HUES6 (cell line): Measurements from ENCODE around the gene SLC19A1.

Experiments used
- H3K27ac ChIP-seq: 2 replicates; pipeline ENCODE4 v1.7.0; 2013; ENCODE audit warnings: low read depth, mild to moderate bottlenecking, low read length, inconsistent platforms
- H3K27me3 ChIP-seq: 2 replicates; pipeline ENCODE4 v1.6.1; 2013; ENCODE audit warnings: low read length; ENCODE audit not compliant: control insufficient read depth, insufficient read depth
- H3K36me3 ChIP-seq: 2 replicates; pipeline ENCODE4 v1.6.1; 2013; ENCODE audit warnings: low read length; ENCODE audit not compliant: control insufficient read depth, insufficient read depth
- H3K4me1 ChIP-seq: 2 replicates; pipeline ENCODE4 v1.6.1; 2013; ENCODE audit warnings: low read length; ENCODE audit not compliant: control insufficient read depth, insufficient read depth
- H3K4me3 ChIP-seq: 2 replicates; pipeline ENCODE4 v1.5.1; 2013; ENCODE audit warnings: low read depth, low read length
- H3K9ac ChIP-seq: one replicate; pipeline ENCODE4 v1.6.1; 2013; ENCODE audit warnings: mild to moderate bottlenecking, low read length
- H3K9me3 ChIP-seq: 2 replicates; pipeline ENCODE4 v1.6.1; 2013; ENCODE audit warnings: low read depth, low read length; ENCODE audit not compliant: control insufficient read depth, insufficient read depth

Gene SLC19A1

DNA sequence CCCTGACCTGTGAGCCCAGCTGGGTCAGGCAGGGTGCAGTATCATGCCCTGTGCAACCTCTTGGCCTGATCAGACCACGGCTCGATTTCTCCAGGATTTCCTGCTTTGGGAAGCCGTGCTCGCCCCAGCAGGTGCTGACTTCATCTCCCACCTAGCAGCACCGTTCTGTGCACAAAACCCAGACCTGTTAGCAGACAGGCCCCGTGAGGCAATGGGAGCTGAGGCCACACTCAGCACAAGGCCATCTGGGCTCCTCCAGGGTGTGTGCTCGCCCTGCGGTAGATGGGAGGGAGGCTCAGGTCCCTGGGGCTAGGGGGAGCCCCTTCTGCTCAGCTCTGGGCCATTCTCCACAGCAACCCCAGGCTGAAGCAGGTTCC lies 29.6 kb downstream of the SLC19A1 start:
- Histone ChIP-seq H3K4me3 (no peak overlapping the region), H3K27ac (no peak overlapping the region), H3K4me1 (no peaks in the 10 kb centered on the region), H3K9me3 (no peaks in the 10 kb centered on the region), H3K36me3 (peaks cover 66% of the 10 kb centered on the region), H3K9ac (no peak overlapping the region), H3K27me3 (no peaks in the 10 kb centered on the region)

DNA sequence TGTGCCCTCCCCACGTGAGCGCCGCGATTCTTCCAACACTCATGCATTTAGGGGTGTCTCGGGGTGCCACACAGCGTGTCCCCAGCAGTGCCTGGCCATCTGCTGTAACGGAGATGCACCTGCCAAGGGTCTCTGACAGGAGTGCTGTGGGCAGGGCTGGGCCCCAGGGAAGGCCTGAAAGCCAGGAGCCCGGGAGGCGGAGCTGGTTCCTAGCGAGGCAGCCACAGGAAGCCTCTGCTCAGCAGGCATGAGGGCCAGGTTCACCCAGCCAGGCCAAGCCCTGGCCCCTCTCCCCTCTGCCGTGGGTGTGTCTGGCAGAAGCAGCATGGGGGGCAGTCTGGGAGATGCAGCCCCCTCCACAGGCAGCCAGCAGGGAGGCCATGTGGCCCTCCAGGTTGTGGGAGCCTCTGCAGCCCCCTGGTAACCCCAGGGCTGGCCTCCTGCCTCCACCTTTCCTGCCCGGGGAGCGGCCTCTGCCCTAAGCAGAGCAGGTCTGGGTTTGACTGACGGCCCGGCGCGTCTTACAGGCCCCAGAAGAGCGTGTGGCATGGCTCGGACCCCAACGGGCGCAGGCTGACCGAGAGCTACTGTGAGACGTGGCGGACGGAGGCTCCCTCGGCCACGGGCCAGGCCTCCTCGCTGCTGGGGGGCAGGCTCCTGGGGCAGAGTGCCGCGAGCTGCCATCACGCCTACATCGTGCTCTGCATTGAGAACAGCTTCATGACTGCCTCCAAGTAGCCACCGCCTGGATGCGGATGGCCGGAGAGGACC lies 30.4 kb downstream of the SLC19A1 start:
- Histone ChIP-seq H3K27me3 (no peaks in the 10 kb centered on the region), H3K27ac (no peak overlapping the region), H3K36me3 (peaks cover 67% of the 10 kb centered on the region), H3K9me3 (no peaks in the 10 kb centered on the region), H3K4me3 (no peak overlapping the region), H3K9ac (no peak overlapping the region), H3K4me1 (no peaks in the 10 kb centered on the region)

DNA sequence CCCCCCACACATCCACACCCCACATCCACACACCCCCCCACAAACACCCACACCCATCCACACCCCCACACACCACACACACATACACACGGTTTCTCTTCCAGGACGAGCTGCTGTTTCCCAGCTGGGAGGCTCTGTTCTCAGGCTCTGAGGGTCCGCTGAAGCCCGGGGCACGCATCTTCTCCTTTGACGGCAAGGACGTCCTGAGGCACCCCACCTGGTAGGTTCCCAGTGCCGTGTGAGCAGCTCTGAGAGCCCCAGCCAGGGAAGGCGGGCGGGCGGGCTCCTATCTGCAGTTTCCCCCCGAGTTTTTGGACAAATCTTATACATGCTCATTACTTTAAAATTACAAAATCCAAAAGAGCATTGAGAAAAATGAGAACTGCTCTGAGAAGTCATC lies 31.2 kb downstream of the SLC19A1 start:
- no peak overlapping the region for H3K27ac ChIP-seq
- H3K27me3 ChIP-seq: no peaks in the 10 kb centered on the region
- no peak overlapping the region for H3K9ac ChIP-seq
- no peaks in the 10 kb centered on the region for H3K9me3 ChIP-seq
- H3K36me3 ChIP-seq: peaks cover 68% of the 10 kb centered on the region
- H3K4me1 ChIP-seq: no peaks in the 10 kb centered on the region
- no peak overlapping the region for H3K4me3 ChIP-seq

DNA sequence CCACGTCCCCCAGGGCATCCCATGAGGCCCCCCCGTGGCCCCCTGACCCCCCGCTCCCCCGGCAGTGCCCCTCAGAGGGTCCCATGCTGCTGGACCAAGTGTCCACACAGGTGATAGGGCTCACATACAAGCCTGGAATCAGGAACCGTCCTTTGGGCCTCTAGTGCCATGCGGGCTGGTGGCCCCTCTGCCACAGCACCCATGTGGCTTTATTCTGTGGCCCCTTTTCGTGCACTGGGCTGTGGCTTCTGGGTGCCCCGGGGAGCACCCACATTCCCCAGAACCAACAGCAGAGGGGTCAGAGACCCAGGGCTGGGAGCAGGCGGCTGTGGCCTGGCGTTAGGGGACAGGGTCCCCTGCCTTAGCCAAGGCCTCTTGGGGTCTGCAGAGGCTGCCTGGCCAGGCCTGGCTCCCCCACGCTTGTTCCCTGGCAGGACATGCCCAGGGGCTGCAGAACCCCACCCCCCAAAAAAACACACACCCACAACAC lies 31.7 kb downstream of the SLC19A1 start:
- H3K36me3 ChIP-seq: peaks cover 70% of the 10 kb centered on the region
- no peak overlapping the region for H3K9ac ChIP-seq
- no peaks in the 10 kb centered on the region for H3K4me1 ChIP-seq
- H3K27me3 ChIP-seq: no peaks in the 10 kb centered on the region
- H3K4me3 ChIP-seq: no peak overlapping the region
- no peak overlapping the region for H3K27ac ChIP-seq
- H3K9me3 ChIP-seq: no peaks in the 10 kb centered on the region

DNA sequence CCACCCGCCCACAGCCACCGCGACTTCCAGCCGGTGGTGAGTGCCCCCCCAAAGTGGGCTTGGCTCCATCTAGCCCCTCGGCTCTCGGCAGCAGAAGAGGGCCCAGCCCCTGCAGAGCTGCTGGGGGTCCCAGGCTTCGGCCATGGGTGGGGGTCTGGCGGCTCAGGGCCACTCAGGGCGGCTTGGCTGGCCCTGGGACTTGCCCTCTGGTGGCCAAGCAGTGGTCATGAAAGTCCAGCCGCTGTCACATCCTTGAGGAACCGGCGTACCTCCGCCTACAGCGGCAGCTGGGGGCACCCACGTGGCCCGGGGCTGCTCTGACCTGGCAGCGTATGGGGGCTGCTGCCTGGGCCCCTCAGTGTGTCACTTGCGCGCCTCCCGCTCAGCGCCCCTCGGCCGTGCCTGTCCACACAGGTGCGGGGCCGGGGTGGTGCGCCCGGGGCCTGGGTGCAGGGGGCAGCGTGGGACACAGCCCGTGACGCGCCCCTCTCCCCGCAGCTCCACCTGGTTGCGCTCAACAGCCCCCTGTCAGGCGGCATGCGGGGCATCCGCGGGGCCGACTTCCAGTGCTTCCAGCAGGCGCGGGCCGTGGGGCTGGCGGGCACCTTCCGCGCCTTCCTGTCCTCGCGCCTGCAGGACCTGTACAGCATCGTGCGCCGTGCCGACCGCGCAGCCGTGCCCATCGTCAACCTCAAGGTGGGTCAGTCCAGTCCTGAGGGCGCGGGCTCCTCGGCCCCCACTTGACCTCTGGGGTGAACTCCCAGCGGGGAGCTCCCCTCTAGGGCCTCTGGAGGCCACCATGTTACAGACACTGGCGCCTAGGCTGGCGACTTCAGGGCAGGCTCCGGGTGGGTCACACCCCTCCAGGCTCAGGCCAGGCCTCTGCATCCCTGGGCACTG lies 32.4 kb downstream of the SLC19A1 start:
- H3K4me3 ChIP-seq: no peak overlapping the region
- H3K9me3 ChIP-seq: no peaks in the 10 kb centered on the region
- no peak overlapping the region for H3K27ac ChIP-seq
- H3K4me1 ChIP-seq: no peaks in the 10 kb centered on the region
- H3K9ac ChIP-seq: no peak overlapping the region
- H3K27me3 ChIP-seq: no peaks in the 10 kb centered on the region
- peaks cover 68% of the 10 kb centered on the region for H3K36me3 ChIP-seq

DNA sequence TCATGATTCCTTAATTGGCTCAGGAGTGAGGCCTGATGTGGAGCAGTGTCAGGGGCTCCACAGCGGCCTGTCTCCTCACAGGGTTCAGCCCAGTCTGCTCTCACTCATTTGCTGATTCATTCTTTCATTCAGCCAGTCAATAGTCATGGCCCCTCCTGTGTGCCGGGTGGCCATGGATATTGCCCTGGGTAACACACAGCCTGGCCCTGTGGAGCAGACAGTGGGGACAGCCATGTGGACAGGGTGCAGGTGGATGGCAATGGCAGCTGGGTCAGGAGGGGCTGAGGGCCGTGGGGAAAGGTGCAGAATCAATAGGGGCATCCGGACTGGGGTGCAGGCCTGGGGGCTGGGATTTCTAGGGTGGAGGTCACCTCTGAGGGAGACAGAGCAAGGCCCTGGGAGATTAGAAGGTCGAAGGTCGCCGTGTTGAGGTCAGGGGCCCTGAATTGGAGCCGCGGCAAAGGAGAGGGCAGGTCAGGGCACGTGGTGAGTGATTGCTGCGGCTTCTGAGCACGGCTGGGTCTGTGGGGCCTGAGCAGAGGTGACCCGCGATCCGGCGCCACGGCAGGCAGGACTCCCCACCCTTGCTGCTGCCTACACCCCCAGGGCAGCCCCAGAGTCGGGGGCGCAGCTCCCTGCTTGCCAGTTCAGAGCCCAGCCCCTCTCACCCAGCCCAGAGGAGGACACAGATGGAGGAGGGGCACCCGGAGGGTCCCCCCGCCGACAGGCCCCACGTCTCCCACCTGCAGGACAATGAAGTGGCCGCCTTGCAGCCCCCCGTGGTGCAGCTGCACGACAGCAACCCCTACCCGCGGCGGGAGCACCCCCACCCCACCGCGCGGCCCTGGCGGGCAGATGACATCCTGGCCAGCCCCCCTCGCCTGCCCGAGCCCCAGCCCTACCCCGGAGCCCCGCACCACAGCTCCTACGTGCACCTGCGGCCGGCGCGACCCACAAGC lies 33.4 kb downstream of the SLC19A1 start:
- H3K27me3 ChIP-seq: no peaks in the 10 kb centered on the region
- H3K36me3 ChIP-seq: peaks cover 70% of the 10 kb centered on the region
- no peaks in the 10 kb centered on the region for H3K4me1 ChIP-seq
- H3K4me3 ChIP-seq: no peak overlapping the region
- H3K27ac ChIP-seq: no peak overlapping the region
- no peak overlapping the region for H3K9ac ChIP-seq
- no peaks in the 10 kb centered on the region for H3K9me3 ChIP-seq

DNA sequence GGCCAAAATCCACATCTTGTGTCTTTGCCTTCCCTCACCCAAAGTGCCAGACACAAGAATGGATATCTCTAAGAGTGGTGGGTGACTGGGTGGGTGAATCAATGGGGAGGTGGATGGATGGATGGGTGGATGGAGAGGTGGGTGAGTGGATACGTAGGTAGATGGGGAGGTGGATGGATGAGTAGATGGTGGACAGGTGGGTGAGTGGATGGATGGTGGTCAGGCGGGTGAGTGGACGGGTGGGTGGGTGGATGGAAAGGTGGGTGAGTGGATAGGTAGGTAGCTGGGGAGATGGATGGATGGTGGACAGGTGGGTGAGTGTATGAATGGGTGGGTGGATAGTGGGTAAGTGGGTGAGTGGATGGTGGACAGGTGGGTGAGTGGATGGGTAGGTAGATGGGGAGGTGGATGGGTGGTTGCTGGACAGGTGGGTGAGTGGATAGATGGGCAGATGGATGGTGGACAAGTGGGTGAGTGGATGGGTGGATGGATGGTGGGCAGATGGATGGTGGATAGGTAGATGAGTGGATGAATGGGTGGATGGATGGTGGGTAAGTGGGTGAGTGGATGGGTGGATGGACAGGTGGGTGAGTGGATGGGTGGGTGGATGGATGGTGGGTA lies 34.2 kb downstream of the SLC19A1 start:
- Histone ChIP-seq H3K4me3 (no peak overlapping the region), H3K9ac (no peak overlapping the region), H3K27me3 (no peaks in the 10 kb centered on the region), H3K27ac (no peak overlapping the region), H3K9me3 (no peaks in the 10 kb centered on the region), H3K4me1 (no peaks in the 10 kb centered on the region), H3K36me3 (peaks cover 63% of the 10 kb centered on the region)

DNA sequence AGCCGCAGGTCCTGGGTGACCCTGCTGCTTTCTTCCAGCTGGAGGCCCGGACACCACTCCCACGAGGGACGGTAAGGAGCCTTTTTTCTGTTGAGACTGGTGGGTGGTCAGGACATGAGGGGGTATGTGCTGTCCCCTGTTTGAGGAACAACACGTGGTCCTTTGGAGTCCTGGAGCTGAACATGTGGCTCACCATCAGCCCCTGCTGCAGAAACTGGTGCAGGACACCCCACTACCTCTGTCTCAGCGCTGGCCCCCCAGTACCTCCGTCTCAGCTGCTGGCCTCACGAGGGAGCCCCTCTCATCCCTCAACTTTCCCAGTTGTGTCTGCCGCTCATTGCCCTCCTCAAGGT lies 34.7 kb downstream of the SLC19A1 start:
- Histone ChIP-seq H3K36me3 (peaks cover 61% of the 10 kb centered on the region), H3K4me3 (no peak overlapping the region), H3K9me3 (no peaks in the 10 kb centered on the region), H3K27me3 (no peaks in the 10 kb centered on the region), H3K4me1 (no peaks in the 10 kb centered on the region), H3K27ac (no peak overlapping the region), H3K9ac (no peak overlapping the region)

DNA sequence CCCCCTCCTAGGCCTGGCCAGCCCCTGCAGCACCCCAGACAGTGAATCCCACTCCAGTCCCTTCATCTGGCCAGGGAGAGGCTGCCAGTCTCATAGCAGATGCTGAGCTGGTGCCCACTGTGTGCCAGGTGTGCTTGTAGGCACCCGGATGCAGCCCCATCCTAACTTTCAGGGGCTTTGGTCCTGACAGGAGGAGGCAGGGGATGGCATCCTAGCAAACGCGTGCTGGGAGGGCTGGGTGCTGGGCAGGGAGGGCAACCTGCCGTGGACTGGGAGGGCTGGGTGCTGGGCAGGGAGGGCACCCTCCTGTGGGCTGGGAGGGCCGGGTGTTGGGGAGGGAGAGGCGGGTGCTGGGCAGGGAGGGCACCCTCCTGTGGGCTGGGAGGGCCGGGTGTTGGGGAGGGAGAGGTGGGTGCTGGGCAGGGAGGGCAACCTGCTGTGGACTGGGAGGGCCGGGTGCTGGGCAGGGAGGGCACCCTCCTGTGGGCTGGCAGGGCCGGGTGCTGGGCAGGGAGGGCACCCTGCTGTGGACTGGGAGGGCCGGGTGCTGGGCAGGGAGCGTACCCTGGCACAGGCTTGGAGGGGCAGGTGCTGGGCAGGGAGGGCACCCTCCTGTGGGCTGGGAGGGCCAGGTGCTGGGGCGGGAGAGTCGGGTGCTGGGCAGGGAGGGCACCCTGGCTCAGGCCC lies 35.3 kb downstream of the SLC19A1 start:
- Histone ChIP-seq H3K4me1 (no peaks in the 10 kb centered on the region), H3K27ac (no peak overlapping the region), H3K36me3 (peaks cover 62% of the 10 kb centered on the region), H3K4me3 (no peak overlapping the region), H3K9ac (no peak overlapping the region), H3K9me3 (no peaks in the 10 kb centered on the region), H3K27me3 (no peaks in the 10 kb centered on the region)

DNA sequence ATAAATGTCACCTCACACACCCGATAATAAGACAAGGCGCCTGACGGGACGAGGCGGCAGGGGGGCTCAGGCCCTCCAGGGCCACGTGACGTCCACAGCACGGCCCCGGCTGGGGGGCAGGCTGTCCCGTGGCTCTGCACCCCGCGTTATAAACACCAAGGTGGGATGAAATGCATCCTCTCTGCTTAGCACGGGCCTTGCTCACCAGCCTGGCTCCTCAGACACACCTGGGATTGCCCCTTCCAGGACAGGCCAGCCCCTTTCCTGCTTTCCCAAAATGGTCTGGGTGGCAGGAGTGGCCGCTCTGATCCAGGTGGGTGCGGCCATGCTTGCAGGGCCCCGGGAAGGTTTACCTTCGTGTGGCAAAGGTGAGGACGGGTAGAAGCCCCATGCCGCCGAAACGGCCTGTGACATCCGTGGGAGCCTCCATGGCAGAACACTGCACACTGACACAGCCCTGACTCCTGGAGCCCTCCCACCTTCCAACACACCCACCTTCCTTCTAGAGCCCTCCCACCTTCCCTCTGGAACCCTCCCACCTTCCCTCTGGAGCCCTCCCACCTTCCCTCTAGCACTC lies 35.9 kb downstream of the SLC19A1 start:
- no peaks in the 10 kb centered on the region for H3K27me3 ChIP-seq
- no peak overlapping the region for H3K4me3 ChIP-seq
- H3K4me1 ChIP-seq: no peaks in the 10 kb centered on the region
- H3K27ac ChIP-seq: no peak overlapping the region
- H3K9ac ChIP-seq: no peak overlapping the region
- peaks cover 57% of the 10 kb centered on the region for H3K36me3 ChIP-seq
- H3K9me3 ChIP-seq: no peaks in the 10 kb centered on the region
